ES-I3 (cell line): ENCODE results near the gene PTPRS.

Source experiments
- H3K36me3 ChIP-seq: 2 replicates; pipeline ENCODE4 v1.6.1; 2013; ENCODE audit warnings: mild to moderate bottlenecking, low read length, control low read depth, moderate library complexity; ENCODE audit not compliant: insufficient read depth
- H3K4me1 ChIP-seq: 2 replicates; pipeline ENCODE4 v1.6.1; 2013; ENCODE audit warnings: mild to moderate bottlenecking, control low read depth, low read length; ENCODE audit not compliant: insufficient read depth
- H3K9ac ChIP-seq: 2 replicates; pipeline ENCODE4 v1.6.1; 2013; ENCODE audit warnings: low read depth, mild to moderate bottlenecking, low read length, moderate library complexity
- H3K9me3 ChIP-seq: 2 replicates; pipeline ENCODE4 v1.6.1; 2013; ENCODE audit warnings: mild to moderate bottlenecking, low read length, moderate library complexity; ENCODE audit not compliant: control insufficient read depth, insufficient read depth

The PTPRS gene

GRCh38 chr19:5361407-5361806 is 20.8 kb upstream of the PTPRS start:
- no peaks in the 10 kb centered on the region for H3K9me3 ChIP-seq
- peaks cover 6% of the 10 kb centered on the region; the same call in 1 of the 2 replicates for H3K4me1 ChIP-seq
- H3K36me3 ChIP-seq: no peaks in the 10 kb centered on the region
- no peak overlapping the region for H3K9ac ChIP-seq

- peaks cover 6% of the 10 kb centered on the region; the same call in 1 of the 2 replicates for H3K4me1 ChIP-seq
- no peaks in the 10 kb centered on the region for H3K36me3 ChIP-seq
- H3K9ac ChIP-seq: no peak overlapping the region
- H3K9me3 ChIP-seq: no peaks in the 10 kb centered on the region
Observed at GRCh38 chr19:5360003-5360780, 19.6 kb upstream of the PTPRS start.

- no peaks in the 10 kb centered on the region for H3K36me3 ChIP-seq
- no peak overlapping the region for H3K9ac ChIP-seq
- no peaks in the 10 kb centered on the region for H3K4me1 ChIP-seq
- no peaks in the 10 kb centered on the region for H3K9me3 ChIP-seq
Observed at GRCh38 chr19:5358173-5358800, 17.7 kb upstream of the PTPRS start.

- H3K4me1 ChIP-seq: no peaks in the 10 kb centered on the region
- H3K9ac ChIP-seq: no peak overlapping the region
- no peaks in the 10 kb centered on the region for H3K9me3 ChIP-seq
- no peaks in the 10 kb centered on the region for H3K36me3 ChIP-seq
Observed at GRCh38 chr19:5357584-5357983, 17.0 kb upstream of the PTPRS start.

GRCh38 chr19:5356918-5357317 is 16.3 kb upstream of the PTPRS start:
- Histone ChIP-seq H3K4me1 (no peaks in the 10 kb centered on the region), H3K9ac (no peak overlapping the region), H3K36me3 (no peaks in the 10 kb centered on the region), H3K9me3 (no peaks in the 10 kb centered on the region)

GRCh38 chr19:5356428-5356827 is 15.8 kb upstream of the PTPRS start:
- no peaks in the 10 kb centered on the region for H3K9me3 ChIP-seq
- H3K36me3 ChIP-seq: no peaks in the 10 kb centered on the region
- H3K9ac ChIP-seq: no peak overlapping the region
- no peaks in the 10 kb centered on the region for H3K4me1 ChIP-seq

- Histone ChIP-seq H3K9me3 (no peaks in the 10 kb centered on the region), H3K4me1 (no peaks in the 10 kb centered on the region), H3K36me3 (no peaks in the 10 kb centered on the region), H3K9ac (no peak overlapping the region)
Observed at GRCh38 chr19:5355693-5356092, 15.1 kb upstream of the PTPRS start.

GRCh38 chr19:5355076-5355475 is 14.5 kb upstream of the PTPRS start:
- H3K9ac ChIP-seq: no peak overlapping the region
- H3K9me3 ChIP-seq: no peaks in the 10 kb centered on the region
- no peaks in the 10 kb centered on the region for H3K4me1 ChIP-seq
- no peaks in the 10 kb centered on the region for H3K36me3 ChIP-seq

- H3K9ac ChIP-seq: no peak overlapping the region
- H3K9me3 ChIP-seq: no peaks in the 10 kb centered on the region
- H3K4me1 ChIP-seq: no peaks in the 10 kb centered on the region
- no peaks in the 10 kb centered on the region for H3K36me3 ChIP-seq
Observed at GRCh38 chr19:5354403-5354802, 13.8 kb upstream of the PTPRS start.

GRCh38 chr19:5352229-5352763 is 11.7 kb upstream of the PTPRS start:
- Histone ChIP-seq H3K9ac (no peak overlapping the region; the same call in 1 of the 2 replicates), H3K36me3 (no peaks in the 10 kb centered on the region), H3K9me3 (no peaks in the 10 kb centered on the region), H3K4me1 (no peaks in the 10 kb centered on the region)

GRCh38 chr19:5351731-5352228 is 11.2 kb upstream of the PTPRS start:
- H3K9me3 ChIP-seq: no peaks in the 10 kb centered on the region
- no peaks in the 10 kb centered on the region for H3K36me3 ChIP-seq
- H3K4me1 ChIP-seq: no peaks in the 10 kb centered on the region
- no peak overlapping the region for H3K9ac ChIP-seq

GRCh38 chr19:5349041-5349440 is 8.4 kb upstream of the PTPRS start:
- Histone ChIP-seq H3K4me1 (peaks cover 5% of the 10 kb centered on the region; the same call in 1 of the 2 replicates), H3K9me3 (no peaks in the 10 kb centered on the region)

GRCh38 chr19:5345895-5346386 is 5.3 kb upstream of the PTPRS start:
- no peak overlapping the region for H3K9ac ChIP-seq
- peaks cover 5% of the 10 kb centered on the region; the same call in 1 of the 2 replicates for H3K4me1 ChIP-seq
- no peaks in the 10 kb centered on the region for H3K36me3 ChIP-seq
- H3K9me3 ChIP-seq: no peaks in the 10 kb centered on the region

More at GRCh38 chr19:5349041-5349440, 8.4 kb upstream of the PTPRS start:
- Histone ChIP-seq H3K9ac (no peak overlapping the region), H3K36me3 (no peaks in the 10 kb centered on the region)

- Histone ChIP-seq H3K4me1 (peaks cover 5% of the 10 kb centered on the region; the same call in 1 of the 2 replicates), H3K36me3 (no peaks in the 10 kb centered on the region), H3K9me3 (no peaks in the 10 kb centered on the region), H3K9ac (no peak overlapping the region)
Observed at GRCh38 chr19:5343848-5344247, 3.2 kb upstream of the PTPRS start.
